Adrenal gland (tissue), 5 donors: ENCODE results near the gene SRSF2.

Source experiments
- POLR2A ChIP-seq, 2 donors: fragments of 450-650 bp; IDR thresholded peaks; one replicate each; pipeline ENCODE4 v1.6.1; 2017; ENCODE audit warnings: antibody characterized with exemption in 2 of 2, mild to moderate bottlenecking in 2 of 2, moderate library complexity in 1 of 2
- TF ChIP-seq, protein P1 (sequence below), 6 experiments: fragments of 450-650 bp in 4 of 6; fragments of 200-600 bp in 2 of 6; sonication (generic) in 1 of 6; IDR thresholded peaks; 1 replicate in 5 of 6; 2 replicates in 1 of 6; pipeline versions ENCODE4 v1.5.1 to v1.8.0; 2016 to 2021; ENCODE audit warnings: antibody characterized with exemption in 6 of 6, mild to moderate bottlenecking in 2 of 6, moderate library complexity in 1 of 6
- donor health status: DM: no; HTN: no; CAD: no.

DNA sequence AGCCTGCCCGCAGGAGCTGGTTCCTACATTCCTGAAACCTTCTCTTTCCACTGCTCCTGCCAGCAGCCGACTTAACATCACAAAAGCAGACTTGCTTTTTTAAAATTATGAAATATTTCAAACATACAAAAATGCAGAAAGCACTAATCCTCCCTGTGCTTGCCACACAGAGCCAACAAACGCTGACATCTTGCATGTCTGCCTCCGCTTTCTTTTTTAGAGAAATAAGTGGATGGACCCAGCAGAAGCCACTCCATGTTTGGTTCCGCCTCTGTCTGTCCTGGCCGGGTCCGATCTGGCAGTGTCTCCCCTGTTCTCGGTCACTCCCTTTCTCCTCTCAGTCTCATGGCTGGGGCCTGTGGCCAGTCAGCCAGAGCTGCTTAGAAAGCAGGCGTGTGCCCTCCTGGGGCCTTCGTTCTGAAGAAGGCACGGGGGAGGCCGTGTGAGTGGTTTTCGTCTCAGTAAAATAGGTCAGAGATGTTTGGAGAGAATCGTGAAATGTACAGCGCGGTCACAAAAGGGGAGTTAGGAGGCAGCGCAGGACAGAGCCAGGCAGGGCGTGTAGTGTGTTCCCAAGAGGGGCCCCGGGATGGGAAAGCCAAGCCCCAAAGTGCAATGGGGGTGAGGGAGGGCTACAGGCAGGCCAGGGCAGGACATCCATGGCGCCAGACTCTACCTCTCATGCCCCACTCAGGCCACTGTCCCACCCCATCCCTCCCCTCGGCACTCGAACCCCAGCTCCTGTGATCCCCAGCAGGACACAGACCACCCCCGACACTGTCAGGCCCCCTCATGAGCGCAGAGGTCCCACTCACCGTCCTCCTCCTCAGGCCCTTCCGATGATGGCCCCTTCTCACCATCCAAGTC is 49.6 kb downstream of the SRSF2 start:
- TF ChIP-seq, protein P1, sequence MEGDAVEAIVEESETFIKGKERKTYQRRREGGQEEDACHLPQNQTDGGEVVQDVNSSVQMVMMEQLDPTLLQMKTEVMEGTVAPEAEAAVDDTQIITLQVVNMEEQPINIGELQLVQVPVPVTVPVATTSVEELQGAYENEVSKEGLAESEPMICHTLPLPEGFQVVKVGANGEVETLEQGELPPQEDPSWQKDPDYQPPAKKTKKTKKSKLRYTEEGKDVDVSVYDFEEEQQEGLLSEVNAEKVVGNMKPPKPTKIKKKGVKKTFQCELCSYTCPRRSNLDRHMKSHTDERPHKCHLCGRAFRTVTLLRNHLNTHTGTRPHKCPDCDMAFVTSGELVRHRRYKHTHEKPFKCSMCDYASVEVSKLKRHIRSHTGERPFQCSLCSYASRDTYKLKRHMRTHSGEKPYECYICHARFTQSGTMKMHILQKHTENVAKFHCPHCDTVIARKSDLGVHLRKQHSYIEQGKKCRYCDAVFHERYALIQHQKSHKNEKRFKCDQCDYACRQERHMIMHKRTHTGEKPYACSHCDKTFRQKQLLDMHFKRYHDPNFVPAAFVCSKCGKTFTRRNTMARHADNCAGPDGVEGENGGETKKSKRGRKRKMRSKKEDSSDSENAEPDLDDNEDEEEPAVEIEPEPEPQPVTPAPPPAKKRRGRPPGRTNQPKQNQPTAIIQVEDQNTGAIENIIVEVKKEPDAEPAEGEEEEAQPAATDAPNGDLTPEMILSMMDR (IDR thresholded peaks at IDR 0.05): no peak
- peak in 1 of 2 donors; percentile 22 for TF ChIP-seq POLR2A (IDR thresholded peaks at IDR 0.05)
